22Rv1 (cell line): ENCODE results near the gene BATF2.

Experiments used
- ZFX ChIP-seq: fragments of 450-650 bp; IDR thresholded peaks from 2 replicates; pipeline ENCODE4 v1.6.1; 2017; ENCODE audit warnings: antibody characterized with exemption, borderline replicate concordance
- TF ChIP-seq, protein P1 (sequence below): fragments of 450-650 bp; IDR thresholded peaks from 2 replicates; pipeline ENCODE4 v1.5.1; 2017; ENCODE audit warnings: mild to moderate bottlenecking

DNA sequence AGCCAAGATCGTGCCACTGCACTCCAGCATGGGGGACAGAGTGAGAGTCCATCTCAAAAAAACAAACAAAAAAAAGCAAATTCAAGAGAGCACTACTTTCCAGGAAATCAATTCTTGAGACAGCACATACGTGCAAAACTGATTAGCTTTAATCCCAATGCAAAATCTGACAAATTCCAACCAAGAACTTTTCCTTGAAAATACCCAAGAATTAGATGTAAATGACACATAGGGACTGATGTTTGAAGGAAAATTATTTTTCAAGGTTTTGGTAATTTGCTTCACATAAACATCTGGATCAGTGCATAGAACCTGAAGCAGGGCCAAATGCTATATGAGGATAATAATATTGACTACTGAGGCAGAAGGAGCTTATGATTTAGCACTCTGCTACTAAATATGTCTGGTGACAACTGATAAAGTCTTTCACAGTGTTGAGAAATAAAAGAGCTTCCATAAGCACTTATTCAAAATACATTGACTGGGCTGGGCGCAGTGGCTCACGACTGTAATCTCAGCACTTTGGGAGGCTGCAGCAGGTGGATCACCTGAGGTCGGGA, 33.6 kb downstream of the BATF2 start:
- TF ChIP-seq, protein P1, sequence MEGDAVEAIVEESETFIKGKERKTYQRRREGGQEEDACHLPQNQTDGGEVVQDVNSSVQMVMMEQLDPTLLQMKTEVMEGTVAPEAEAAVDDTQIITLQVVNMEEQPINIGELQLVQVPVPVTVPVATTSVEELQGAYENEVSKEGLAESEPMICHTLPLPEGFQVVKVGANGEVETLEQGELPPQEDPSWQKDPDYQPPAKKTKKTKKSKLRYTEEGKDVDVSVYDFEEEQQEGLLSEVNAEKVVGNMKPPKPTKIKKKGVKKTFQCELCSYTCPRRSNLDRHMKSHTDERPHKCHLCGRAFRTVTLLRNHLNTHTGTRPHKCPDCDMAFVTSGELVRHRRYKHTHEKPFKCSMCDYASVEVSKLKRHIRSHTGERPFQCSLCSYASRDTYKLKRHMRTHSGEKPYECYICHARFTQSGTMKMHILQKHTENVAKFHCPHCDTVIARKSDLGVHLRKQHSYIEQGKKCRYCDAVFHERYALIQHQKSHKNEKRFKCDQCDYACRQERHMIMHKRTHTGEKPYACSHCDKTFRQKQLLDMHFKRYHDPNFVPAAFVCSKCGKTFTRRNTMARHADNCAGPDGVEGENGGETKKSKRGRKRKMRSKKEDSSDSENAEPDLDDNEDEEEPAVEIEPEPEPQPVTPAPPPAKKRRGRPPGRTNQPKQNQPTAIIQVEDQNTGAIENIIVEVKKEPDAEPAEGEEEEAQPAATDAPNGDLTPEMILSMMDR, result no peak
- TF ChIP-seq ZFX, result no peak
